PC-3 (cell line): ENCODE results near the gene TMEM273.

Experiments
- CTCF ChIP-seq: fragments of 300-600 bp; sonication (generic); conservative IDR thresholded peaks from 2 replicates; pipeline ENCODE4 v1.5.1; 2017; ENCODE audit warnings: antibody characterized with exemption, low read depth, mild to moderate bottlenecking, low read length
- EZH2 ChIP-seq: fragments of 300-600 bp; sonication (generic); IDR thresholded peaks from one replicate; pipeline ENCODE4 v1.6.1; 2017; ENCODE audit warnings: antibody characterized with exemption, mild to moderate bottlenecking, low read length; ENCODE audit not compliant: unreplicated experiment

- no peak for TF ChIP-seq CTCF
- no peak for TF ChIP-seq EZH2
These were observed 21.4 kb downstream of the TMEM273 start for GRCh38 chr10:49166484-49167400.
